ENCODE data around the gene RTN4RL1.
A peak's percentile ranks its signal among the peaks of the same experiment; 100 is the strongest.

The RTN4RL1 gene

GRCh38 chr17:1912146-1912545 is 113.0 kb downstream of the RTN4RL1 start:
- H3K27ac ChIP-seq, result no peak overlapping the region
- no peak for TF ChIP-seq CTCF (conservative IDR thresholded peaks at IDR 0.05)

DNA sequence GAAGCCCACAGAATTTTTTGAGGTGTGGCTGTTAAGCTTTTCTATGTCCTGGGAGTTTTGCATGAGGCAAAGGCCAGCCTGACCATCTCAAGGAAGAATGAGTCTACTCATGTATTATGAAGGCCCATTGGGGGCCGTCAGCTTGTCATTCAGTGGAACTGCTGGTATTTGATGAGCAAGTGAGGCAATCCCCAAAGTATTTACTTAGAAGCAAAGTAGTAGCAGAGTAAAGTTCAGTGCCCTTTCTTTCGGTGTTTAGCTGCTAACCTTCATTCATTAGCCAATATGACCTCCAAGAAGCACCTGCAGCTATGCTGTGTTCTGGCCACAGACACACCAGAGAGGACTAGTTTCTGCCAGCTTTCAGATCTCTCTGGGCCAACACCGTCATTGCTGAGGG is 115.1 kb downstream of the RTN4RL1 start:
- no peak overlapping the region for H3K27ac ChIP-seq
- TF ChIP-seq CTCF (conservative IDR thresholded peaks at IDR 0.05), result no peak

DNA sequence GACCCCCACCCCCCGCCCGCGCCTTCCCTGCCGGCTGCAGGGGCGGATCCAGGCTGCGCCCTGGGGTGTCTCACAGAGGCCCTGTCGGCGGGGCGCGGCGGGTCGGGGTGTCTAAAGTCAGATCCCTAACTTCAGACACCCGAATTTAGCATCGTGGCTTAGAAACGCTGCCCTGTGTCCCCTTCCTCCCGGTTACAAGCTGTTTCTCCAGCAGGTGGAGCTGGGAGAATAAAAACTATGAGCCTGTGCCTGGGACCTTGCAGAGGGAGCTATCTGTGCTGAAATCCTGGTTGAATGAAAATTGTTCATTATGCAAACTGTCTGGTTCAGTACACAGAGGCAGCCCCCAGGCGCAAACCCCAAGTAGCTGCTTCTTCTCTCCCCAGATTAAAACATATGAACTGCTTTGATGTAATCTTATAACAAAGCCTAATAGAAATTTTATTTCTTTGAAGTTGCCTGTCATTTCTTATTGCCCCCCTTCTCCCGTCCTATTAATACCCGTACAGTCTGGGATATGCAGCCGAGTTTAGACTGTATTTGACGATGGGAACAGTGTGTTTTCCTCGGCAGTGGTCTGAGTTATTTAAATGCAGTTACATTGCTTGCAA is 116.3 kb downstream of the RTN4RL1 start:
- peak overlapping the region; percentile 51; the same call in 1 of the 2 replicates for H3K27ac ChIP-seq
- TF ChIP-seq CTCF (conservative IDR thresholded peaks at IDR 0.05), result peak; percentile 88

GRCh38 chr17:1907909-1908698 is 117.0 kb downstream of the RTN4RL1 start:
- H3K27ac ChIP-seq, result peak overlapping the region; percentile 51; the same call in 1 of the 2 replicates
- no peak for TF ChIP-seq CTCF (conservative IDR thresholded peaks at IDR 0.05)

DNA sequence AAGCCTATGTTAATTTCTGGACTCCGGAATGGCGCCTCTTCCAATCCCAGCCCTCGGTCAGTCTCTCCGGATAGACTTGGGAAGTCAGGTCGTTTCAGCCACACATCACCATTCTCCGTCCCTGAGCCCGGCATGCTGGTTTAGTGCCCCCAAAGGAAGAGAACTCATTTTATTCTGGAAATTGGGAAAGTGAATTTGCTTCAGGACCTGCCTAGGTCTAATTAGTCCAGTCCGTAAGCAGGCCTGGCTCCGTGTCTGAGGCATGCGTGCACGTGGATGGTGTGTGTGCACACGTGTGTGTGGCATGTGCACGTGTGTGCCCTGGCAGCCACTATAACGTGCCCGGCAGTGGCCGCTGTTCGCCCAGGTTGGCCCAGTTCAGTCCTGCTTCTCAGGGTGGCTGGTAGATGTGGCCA is 117.9 kb downstream of the RTN4RL1 start:
- no peak overlapping the region for H3K27ac ChIP-seq
- TF ChIP-seq CTCF (conservative IDR thresholded peaks at IDR 0.05), result no peak

GRCh38 chr17:1906662-1907101 is 118.5 kb downstream of the RTN4RL1 start:
- H3K27ac ChIP-seq, result no peak overlapping the region
- TF ChIP-seq CTCF (conservative IDR thresholded peaks at IDR 0.05), result no peak

DNA sequence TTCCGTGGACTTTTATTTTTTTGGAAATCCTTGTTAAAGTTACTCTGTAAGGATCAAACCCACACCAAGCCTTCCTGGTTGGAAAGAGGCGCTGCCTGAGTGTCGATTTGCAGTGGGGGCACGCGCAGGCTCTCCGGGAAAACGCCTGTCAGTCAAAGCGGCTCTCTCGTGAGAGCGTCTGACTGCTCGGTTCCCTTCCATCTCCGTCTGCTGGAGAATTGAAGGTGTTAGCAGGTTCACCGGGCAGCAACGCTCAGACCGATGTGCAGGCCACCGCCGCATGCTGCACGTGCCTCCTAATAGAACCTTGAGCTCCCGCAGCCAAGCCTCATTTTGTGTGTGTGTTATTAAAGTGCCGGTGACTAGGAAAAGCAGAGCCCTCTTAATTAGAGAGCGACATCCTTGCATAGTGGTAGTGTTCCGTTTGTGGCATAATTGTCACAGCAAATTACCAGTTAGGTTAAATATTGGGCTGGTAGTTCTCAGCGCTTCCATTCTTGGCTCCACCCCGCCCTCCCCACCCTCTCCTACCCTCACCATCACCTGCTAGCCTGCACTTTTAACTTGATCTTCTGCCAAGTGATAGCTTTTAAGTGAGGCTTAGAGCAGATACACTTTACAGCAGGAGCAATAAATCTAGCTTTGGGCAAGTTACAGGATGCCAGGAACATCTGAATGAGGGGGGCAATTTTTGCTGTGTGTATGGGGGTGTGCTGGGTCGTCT is 119.8 kb downstream of the RTN4RL1 start:
- no peak for TF ChIP-seq CTCF (conservative IDR thresholded peaks at IDR 0.05)
- no peak overlapping the region; the same call in 1 of the 2 replicates for H3K27ac ChIP-seq

All from VCaP (cell line).